Activated naive CD4-positive, alpha-beta T cell treated with anti-CD3 and anti-CD28 coated beads, Interleukin-2, amount 50 U/mL, for 16 hours (primary cell): ENCODE measurements around the gene ZNF687.

Experiments used
- DNase-seq: peaks from one replicate; pipeline ENCODE4 v3.0.0-alpha.2; 2020

ZNF687 gene

DNA sequence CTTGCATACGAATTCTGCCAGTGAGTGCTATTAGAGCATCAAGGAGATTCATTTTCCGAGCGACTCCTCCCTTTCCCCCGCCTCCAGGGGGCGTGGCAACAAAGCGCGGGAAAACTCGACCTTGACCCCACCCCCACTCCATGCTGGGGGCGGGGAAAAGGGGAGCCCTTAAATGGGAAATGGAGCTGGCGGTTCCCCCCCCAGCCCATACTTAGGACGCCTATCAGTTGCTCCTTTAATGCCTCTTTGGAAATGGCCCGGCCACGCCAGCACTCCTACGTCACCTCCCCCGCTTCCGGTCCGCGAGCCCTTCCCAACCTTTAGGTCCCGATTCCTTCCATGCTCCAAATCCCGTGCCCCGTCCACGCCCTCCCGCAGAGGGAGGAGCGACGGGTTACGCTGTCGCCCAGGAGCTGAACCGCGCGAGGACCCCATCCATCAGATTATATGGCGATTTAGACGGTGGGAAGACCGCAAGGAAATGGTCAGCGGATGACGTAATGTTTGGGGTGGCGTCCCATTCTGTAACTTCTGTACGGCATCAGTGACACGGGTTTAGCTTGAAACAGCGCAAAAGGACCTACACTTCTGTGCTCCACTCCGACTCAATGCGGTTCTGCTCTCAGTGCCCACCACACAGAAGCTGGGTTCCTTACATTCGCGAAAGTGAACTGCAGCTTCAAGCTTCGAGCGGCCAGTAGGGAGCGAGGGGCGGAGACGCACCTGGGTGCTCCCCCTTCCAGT lies 702 bp upstream of the ZNF687 start:
- DNase-seq: peak; percentile 93

DNA sequence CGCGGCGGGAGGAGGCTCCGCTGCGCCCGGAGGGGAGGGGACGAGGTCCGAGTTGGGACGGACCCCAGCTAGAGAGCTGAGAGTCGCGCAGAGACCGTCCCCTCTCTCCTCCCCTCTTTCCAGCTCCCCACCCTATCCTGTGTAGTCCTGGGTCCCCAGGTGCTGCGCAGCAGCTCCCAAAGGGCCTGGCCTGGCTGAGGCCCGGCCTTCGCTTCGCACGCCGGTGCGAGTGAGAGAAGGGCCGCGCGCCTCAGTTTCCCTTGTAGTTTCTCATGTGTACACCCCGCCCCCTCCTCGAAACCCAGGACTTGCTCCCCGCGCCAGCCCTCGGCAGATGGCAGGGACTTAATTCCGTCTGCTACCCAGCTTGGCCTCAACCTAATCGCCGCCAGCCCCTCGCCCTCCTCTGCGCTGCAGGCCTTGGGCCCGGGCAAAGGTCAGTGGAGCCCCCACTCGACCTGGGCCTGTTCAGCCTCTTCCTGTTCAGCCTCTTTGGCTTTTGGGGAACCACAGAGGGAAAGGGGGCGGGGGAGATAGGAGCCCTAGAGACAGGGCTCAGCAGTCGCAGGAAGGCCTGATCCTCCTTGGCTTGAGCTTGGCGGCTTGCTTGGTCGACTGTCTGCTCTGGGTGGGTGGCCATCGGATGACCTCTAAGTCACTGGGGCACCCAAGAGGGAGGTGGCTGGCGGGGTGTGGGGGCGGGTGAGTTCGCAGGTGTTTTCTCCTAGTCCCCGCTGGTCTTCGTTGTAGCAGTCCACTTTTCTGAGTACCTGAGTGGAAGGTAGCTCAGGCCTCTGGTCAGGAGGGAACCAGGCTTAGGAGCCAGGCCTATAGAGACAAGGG lies 1.0 kb downstream of the ZNF687 start:
- no peak for DNase-seq

DNA sequence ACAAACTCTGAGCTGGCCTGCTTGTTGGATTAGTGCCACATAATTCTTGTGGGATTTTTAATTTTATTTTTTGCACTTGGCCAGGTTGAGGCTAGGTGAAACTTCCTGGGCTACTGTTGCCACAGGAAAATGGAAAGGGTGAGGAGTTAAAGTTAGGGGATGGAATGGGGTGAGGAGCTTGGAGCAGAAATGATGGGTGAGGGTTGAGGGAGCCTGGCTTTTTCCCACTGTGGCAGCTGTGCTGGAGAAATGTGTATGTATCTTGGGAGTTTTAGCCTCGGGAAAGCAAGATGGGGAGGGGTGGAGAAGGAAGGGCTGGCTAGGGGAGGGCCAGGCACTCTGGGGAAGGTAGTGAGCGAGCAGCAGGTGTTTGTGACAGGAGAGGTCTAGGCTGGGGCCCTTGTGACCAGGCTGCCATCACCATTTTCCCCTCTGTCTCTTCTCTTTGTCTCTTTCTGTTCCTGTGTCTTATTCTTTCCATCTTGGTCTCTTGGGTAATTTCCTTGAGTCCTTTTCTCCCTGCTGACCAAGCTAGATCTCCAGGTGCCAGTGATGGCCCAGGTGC lies 2.0 kb downstream of the ZNF687 start:
- no peak for DNase-seq

DNA sequence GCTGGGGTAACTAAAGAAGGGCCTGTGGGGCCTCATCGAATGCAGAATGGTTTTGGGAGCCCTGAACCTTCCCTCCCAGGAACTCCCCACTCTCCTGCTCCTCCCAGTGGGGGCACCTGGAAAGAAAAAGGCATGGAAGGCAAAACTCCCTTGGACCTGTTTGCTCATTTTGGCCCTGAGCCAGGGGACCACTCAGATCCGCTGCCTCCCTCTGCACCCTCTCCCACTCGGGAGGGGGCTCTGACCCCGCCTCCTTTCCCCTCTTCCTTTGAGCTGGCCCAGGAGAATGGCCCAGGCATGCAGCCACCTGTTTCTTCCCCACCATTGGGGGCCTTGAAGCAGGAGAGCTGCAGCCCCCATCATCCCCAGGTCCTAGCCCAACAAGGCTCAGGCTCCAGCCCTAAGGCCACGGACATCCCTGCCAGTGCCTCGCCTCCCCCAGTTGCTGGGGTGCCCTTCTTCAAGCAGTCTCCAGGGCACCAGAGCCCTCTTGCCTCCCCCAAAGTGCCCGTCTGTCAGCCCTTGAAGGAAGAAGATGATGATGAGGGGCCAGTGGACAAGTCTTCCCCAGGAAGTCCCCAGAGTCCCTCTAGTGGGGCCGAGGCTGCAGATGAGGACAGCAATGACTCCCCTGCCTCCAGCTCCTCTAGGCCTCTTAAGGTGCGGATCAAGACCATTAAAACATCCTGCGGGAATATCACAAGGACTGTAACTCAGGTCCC lies 4.7 kb downstream of the ZNF687 start:
- DNase-seq: no peak

DNA sequence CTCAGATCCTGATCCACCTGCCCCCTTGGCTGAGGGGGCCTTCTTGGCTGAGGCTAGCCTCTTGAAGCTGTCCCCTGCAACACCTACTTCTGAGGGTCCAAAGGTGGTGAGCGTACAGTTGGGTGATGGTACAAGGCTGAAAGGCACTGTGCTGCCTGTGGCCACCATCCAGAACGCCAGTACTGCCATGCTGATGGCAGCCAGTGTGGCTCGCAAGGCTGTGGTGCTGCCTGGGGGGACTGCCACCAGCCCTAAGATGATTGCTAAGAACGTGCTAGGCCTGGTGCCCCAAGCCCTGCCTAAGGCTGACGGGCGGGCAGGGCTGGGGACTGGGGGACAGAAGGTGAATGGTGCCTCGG lies 5.2 kb downstream of the ZNF687 start:
- no peak for DNase-seq

DNA sequence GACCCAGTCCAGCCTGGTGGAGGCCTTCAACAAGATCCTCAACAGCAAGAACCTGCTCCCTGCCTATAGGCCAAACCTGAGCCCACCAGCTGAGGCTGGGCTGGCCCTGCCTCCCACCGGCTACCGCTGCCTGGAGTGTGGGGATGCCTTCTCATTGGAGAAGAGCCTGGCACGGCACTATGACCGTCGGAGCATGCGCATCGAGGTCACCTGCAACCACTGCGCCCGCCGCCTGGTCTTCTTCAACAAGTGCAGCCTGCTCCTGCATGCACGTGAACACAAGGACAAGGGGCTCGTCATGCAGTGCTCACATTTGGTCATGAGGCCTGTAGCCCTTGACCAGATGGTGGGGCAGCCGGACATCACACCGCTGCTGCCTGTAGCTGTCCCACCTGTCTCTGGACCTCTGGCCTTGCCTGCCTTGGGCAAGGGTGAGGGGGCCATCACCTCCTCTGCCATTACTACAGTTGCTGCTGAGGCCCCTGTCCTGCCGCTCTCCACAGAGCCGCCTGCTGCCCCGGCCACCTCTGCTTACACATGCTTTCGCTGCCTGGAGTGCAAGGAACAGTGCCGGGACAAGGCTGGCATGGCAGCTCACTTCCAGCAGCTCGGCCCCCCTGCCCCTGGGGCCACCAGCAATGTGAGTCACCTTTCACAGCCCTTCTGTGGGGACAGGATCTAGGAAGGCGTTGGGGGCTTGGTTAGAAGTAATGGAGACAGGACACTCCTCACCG lies 5.8 kb downstream of the ZNF687 start:
- DNase-seq: no peak

DNA sequence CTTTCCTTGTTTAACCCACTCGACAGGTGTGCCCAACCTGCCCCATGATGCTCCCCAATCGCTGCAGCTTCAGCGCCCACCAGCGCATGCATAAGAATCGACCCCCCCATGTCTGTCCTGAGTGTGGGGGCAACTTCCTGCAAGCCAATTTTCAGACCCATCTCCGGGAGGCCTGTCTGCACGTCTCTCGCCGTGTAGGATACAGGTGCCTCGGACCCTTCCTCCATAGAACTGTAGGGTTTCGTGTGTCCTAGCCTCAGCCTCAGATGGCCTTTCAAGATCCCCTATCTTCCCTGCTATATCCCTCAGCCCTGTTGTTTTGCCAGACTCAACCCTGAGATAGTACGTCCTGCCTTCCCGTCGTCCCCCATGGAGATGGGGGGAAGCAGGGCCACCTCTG lies 6.4 kb downstream of the ZNF687 start:
- no peak for DNase-seq

DNA sequence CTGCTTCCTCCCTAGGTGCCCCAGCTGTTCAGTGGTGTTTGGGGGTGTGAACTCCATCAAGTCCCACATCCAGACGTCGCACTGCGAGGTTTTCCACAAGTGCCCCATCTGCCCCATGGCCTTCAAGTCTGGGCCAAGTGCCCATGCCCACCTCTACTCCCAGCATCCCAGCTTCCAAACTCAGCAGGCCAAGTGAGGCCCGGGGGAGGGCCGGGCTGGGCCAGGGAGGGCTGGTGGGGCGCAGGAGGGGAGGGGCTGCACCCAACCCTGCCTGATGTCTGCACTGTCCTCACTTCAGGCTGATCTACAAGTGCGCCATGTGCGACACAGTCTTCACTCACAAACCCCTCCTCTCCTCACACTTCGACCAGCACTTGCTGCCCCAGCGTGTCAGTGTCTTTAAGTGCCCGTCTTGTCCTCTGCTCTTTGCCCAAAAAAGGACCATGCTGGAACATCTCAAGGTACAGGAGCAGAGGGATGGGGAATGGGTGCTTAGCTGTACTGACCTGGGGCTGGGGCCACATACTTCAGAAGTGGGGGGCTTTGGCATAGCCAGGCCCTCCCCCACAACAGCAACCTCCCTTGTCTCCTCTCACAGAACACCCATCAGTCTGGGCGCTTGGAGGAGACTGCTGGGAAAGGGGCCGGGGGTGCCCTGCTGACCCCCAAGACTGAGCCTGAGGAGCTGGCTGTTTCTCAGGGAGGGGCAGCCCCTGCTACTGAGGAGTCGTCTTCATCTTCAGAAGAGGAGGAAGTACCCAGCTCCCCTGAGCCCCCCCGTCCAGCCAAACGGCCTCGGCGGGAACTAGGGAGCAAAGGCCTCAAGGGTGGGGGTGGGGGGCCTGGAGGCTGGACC lies 7.2 kb downstream of the ZNF687 start:
- DNase-seq: no peak

DNA sequence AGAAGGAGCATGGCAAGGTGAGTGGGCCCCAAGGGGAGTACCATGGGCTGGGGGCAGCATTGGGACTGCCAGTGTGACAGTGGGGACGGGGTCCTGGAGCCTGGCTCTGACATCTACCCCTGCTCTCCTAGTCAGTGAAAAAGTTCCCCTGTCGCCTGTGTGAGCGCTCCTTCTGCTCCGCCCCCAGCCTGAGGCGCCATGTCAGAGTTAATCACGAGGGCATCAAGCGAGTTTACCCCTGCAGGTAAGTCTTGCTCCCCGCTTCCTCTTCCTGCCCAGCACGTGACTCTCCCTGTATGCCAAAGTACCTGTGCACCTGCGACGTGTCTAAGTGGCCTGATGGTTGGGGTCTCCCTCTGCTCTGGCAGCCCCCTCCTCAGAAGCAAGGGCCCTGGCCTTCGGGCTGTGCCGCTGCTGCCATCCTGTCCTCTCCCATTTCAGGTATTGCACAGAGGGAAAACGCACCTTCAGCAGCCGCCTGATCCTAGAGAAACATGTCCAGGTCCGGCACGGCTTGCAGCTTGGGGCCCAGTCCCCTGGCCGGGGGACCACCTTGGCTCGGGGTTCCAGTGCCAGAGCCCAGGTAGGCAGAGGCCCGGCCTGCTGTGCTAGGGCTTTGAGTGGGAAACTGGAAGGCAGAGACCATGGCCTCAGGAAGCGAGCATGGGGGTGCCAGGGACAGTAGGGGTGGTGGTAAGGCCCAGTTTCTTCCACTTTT lies 8.1 kb downstream of the ZNF687 start:
- no peak for DNase-seq

DNA sequence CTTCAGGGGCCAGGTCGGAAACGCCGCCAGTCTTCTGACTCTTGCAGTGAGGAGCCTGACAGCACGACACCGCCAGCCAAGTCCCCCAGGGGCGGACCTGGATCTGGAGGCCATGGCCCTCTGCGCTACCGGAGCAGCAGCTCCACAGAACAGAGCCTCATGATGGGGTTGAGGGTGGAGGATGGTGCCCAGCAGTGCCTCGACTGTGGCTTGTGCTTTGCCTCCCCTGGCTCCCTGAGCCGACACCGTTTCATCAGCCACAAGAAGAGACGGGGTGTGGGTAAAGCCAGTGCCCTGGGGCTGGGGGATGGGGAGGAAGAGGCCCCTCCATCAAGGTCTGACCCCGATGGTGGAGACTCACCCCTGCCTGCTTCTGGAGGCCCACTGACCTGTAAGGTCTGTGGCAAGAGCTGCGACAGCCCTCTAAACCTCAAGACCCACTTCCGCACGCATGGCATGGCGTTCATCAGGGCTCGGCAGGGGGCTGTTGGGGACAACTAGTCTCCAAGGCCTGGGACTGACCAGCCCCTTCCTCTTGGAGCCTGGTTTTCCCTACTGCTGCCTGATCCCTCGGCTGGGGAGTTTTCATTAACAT lies 8.7 kb downstream of the ZNF687 start:
- DNase-seq: no peak

DNA sequence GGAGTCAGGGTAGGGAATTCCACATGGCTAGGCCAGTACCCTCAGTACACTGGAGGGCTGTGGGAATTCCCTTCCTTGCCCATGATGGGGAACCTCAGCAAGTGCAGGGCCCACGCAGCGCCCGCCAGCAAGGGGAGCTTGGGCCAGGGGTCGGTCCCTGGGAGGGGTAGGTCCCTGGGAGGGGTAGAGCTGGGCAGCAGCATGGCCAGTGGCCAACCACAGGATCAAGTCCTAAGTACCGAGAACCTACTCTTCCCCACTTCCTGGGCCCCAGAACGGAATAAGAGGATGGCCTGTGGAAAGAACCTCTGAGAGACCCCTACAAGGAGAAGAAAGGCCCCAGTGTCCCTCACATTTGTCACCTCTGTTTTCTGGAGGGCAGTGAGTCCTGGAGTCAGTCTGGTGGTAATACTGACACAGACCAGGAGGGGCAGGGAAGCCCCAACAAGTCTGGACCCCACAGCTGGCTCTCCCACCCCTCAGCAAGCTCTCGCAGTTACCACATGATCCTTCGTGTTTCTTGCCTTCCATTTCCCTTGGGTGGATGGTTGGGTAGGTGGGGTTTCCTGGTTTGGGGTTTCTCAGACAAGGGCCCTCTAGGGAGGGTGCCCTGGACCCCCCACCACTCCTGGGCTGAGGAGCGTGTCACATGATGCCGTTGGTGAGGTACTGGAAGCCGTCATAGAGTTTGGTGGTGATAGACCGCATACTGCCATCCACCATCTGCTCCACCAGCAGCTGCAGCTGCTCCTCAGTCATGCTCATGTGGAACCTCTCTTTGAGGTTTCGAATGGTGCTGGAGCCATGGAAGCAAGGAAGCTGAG lies 10.3 kb downstream of the ZNF687 start:
- DNase-seq: no peak

DNA sequence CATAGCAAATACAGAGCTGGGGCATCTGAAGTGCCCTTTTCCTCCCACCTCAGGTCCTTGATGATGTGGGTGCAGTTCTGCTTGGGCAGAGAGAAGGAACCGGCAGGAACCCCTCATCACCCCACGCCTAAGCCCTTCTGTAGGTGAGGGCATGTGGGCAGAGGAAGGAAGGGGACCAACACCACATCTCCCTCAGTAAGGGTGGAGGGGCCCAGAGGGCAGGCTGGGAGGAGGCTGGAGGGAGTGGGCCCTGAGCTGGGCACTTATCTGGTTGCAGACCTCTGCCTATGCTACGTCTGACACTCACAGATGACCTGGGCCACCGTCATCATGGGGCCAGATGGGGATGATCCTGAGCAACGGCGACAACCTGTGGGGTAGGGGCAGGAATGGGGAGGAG lies 11.0 kb downstream of the ZNF687 start:
- no peak for DNase-seq

DNA sequence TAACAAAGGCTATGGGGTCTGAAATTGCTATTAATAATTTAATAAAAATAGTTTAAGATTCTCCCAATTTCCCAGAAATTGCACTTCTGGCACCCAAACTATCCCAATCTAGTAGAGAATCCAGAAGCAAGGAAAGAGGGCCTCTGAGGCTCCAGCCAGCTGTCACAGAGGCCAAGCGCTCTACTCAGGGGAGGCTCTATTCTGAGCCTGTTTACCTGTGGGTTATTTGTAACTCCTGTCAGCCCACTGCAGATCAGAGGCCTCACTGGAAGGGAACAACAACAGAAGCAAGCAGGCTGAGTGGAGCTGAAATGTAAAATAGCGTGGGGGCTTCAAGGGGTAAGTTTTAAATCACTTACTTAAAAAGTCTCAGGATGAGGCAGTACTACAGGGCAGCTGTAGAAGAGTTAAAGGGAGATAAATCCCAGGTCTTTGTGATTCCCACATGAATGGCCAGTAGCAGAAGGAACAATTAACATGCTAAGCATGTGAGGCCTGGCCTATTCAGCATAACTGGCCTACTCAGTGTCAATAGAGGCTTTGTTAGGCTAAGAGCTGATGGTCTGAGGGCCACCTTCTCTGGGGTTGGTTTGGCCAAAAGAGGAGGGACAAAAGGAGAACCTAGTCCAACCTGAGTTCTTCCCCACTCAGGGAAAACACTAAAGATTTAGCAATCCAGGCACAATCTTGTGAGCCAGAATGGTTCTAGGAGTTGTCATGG lies 12.8 kb downstream of the ZNF687 start:
- DNase-seq: no peak

DNA sequence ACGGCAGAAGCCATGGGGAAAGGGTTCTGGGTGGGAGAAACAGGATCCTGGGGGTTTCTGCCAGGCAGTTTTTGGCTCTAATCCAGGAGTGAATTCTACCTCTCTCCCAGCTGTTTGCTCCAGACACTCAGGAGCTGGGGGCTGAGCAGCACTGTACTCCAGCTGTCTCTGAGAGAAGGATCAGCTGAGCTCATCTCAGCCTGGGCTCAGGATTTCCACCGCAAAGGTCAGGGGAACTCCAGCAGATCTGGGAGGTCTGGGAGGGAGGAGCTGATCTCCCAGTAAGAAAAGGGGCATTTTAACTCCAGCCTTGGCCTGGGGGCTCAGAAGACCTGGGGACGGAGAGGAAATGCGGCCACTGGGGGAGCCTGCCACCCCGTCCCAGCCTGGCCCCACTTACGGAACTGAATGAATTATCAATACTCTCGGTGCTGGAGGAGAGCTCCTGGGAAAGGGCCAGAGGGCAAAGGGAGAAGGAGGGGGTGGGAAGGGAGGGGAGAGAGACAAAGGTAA lies 27.8 kb downstream of the ZNF687 start:
- DNase-seq: no peak

DNA sequence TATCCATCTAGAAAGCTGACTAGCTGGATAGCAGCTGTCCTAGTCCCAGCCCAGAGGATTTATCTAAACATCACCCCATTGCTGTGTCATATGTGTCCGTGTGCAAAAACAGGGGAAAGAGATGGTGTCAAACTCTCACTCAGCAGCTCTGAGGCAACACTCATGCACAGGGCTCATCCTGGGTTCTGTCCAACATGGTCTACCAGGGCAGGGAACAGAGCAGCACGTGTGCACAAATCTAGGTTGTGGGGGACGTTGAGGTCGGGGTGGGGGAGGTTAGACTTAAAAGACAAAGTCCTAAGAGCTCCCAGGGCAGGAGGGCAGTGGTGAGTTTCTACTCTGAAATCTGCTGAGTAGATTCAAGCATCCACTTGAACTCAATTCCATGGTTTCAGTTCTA lies 28.9 kb downstream of the ZNF687 start:
- DNase-seq: no peak

DNA sequence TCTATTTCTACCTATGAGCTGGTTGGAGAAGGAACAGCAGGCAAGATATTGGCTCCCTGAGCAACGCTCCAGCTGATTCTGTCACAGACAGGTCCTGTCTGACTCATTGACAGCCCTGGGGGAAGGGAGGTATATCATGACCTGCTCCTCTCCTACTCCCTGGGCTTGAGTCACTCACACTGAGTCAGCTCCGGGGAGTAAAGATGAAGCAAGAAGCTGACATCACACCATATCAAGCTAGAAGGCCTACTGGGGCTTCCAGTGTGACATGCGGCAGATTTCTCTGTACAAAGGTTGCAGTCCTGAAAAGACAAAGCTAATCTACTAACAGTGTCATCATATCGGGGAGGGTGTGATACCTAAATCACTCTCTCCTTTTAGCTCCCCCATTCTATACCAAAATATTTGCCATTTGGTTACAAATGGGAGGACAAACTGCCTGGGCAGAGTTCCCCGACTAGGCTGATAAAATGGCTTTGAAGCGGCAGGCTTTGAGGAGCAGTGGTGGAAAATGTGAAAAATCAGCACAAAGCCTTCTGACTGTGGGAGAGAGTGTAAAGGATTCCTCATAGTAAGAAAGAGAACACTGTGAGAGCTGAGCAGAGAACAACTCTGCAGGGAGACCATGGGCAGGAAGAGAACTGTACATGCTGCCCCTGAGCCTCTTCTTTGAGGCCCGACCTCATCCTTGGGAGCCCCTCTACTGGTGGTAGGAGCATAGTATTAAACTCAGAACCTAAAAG lies 29.7 kb downstream of the ZNF687 start:
- DNase-seq: peak; percentile 87

DNA sequence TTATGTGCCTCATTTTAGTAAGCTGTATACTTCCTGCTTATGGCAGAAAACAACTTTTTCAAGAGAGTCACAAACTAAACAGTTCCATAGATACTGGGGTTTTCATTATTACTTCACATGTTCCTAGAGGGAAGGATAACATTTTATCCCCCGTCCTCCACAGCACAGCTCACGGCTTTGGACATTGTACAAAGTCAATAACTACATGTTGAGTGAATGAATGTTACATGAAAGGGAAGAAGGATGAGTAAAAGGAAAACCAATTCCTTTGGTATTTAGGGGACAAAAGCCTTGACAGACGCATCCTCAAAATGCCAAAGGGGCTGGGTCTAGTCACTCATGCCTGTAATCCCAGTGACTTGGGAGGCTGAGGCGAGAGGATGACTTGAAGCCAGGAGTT lies 30.3 kb downstream of the ZNF687 start:
- no peak for DNase-seq

DNA sequence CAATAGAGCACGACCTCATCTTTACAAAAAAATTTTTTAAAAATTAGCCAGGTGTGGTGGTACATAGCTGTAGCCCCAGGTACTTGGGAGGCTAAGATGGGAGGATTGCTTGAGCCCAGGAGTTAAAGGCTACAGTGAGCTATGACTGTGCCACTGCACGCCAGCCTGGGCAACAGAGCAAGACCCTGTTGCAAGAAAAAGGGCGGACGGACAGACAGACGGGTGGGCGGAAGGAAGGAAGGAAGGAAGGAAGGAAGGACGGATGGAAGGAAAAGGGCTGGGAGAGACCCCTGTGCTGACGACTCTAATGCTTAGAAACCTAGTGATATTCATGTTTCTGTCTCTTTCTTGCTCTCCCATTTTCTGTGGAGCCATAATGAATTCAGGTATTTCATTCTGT lies 30.7 kb downstream of the ZNF687 start:
- no peak for DNase-seq
